ENCODE measurements around the gene ABCA1.

ABCA1 gene

DNA sequence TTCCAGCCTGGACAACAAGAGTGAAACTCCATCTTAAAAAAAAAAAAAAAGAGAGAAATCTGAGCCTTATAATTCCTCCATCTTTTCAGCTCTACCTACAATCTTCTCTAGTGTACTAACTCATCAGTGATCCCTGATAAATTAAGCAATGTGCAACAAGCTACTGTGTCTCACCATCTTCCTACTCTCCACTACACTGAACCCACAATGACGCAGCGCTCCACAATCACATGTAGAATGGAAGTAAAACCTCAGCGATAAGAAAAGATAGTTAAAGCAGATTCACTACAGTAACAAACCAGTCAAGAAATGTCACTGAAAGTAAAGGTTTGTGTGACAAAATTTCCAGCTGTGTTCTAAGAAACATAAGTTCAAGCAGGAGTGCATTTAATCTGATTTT is 13.5 kb downstream of the ABCA1 start:
- Histone ChIP-seq H3K9ac (ENCODE audit: low read depth, low read length) (no peak overlapping the region), H3K27me3 (ENCODE audit: control insufficient read depth, insufficient read depth, low read length) (no peaks in the 10 kb centered on the region), H3K9me3 (ENCODE audit: control insufficient read depth, insufficient read depth, low read length) (no peaks in the 10 kb centered on the region), H3K4me3 (ENCODE audit: low read depth, low read length) (no peak overlapping the region), H3K36me3 (ENCODE audit: control insufficient read depth, insufficient read depth, low read length) (no peaks in the 10 kb centered on the region), H3K4me1 (ENCODE audit: control insufficient read depth, insufficient read depth, low read length) (peaks cover 7% of the 10 kb centered on the region)

DNA sequence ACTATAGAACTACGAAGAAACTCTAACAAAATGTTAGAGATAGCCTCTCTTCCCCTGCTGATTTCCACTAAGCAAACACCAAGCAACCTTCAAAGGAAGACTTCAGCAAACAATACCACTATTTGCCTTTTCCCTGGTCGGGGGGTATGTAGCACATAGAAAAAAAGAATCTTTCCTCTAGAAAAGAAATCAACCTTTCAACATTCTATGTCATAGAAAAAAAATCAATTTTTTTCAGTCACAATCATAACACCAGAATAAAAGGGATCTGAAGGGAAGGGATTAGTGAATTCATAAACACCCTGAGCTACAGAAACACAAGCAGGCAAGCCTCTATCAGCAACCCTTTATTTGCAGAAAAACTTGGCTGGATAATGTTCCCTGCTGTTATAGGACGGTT is 15.3 kb downstream of the ABCA1 start:
- H3K4me3 ChIP-seq (ENCODE audit: low read depth, low read length), result no peak overlapping the region
- no peaks in the 10 kb centered on the region for H3K27me3 ChIP-seq (ENCODE audit: control insufficient read depth, insufficient read depth, low read length)
- no peaks in the 10 kb centered on the region for H3K36me3 ChIP-seq (ENCODE audit: control insufficient read depth, insufficient read depth, low read length)
- no peaks in the 10 kb centered on the region for H3K9me3 ChIP-seq (ENCODE audit: control insufficient read depth, insufficient read depth, low read length)
- H3K9ac ChIP-seq (ENCODE audit: low read depth, low read length), result no peak overlapping the region
- H3K4me1 ChIP-seq (ENCODE audit: control insufficient read depth, insufficient read depth, low read length), result peaks cover 7% of the 10 kb centered on the region

DNA sequence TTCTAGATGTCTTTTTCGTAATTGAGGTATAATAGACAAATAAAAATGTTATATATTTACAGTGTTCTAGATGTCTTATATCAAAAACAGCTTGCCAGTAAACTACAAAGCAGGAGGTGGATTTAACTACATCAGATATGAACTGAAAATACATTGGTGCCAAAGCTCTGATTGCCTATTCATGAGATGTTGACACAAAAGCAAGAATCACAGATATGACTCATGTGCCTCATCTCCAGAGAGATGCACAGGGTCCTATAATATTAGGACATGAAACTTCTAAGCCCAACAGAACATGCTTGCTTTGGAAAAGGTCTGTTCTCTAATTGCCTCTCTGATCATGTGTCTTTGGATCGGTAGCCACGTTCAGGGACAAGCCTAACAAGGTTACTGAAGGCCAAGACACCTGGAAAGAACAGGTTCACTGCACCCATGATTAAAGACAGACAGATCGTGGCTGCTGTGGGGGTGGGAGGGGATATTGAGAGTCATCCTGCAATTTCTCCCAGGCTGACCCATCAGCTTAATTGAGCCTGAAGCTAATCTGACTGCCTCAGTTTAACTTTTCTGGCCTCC is 16.8 kb downstream of the ABCA1 start:
- no peaks in the 10 kb centered on the region for H3K9me3 ChIP-seq (ENCODE audit: control insufficient read depth, insufficient read depth, low read length)
- peaks cover 7% of the 10 kb centered on the region for H3K4me1 ChIP-seq (ENCODE audit: control insufficient read depth, insufficient read depth, low read length)
- H3K9ac ChIP-seq (ENCODE audit: low read depth, low read length), result no peak overlapping the region
- H3K4me3 ChIP-seq (ENCODE audit: low read depth, low read length), result no peak overlapping the region
- H3K27me3 ChIP-seq (ENCODE audit: control insufficient read depth, insufficient read depth, low read length), result no peaks in the 10 kb centered on the region
- H3K36me3 ChIP-seq (ENCODE audit: control insufficient read depth, insufficient read depth, low read length), result no peaks in the 10 kb centered on the region

DNA sequence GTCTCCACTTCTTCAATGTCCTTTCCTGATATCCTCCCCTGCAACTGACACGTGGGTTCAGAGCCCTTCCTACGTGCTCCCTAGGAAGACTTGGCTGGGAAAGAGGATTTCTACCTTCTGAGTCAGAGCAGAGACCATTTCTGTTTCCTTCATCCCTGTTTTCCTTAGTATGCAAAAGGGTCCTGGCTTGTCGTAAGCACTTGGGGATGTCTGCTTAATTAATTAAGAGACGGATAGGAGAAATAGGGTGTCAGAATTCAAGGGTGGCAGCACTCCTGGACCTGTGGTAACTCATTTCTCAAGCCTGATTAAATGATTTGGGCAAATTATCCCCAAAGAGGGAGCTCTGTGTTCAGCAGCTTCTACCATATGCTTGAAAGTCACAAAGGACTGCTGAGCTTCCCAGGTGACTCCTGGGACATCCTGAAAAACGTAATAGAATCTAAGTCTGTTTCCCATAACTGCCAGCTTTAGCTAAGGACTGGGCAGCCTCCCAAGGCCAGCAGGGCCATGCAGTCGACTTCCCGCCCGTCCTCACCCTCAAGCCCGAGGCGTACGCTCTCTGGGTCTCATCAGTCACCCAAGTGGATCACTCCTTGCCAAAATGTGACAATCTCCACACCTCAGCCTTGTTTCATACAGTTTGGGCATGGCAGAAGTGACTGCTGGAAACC is 20.5 kb downstream of the ABCA1 start:
- Histone ChIP-seq H3K4me3 (ENCODE audit: low read depth, low read length) (no peak overlapping the region), H3K27me3 (ENCODE audit: control insufficient read depth, insufficient read depth, low read length) (no peaks in the 10 kb centered on the region), H3K36me3 (ENCODE audit: control insufficient read depth, insufficient read depth, low read length) (no peaks in the 10 kb centered on the region), H3K4me1 (ENCODE audit: control insufficient read depth, insufficient read depth, low read length) (no peaks in the 10 kb centered on the region), H3K9me3 (ENCODE audit: control insufficient read depth, insufficient read depth, low read length) (no peaks in the 10 kb centered on the region), H3K9ac (ENCODE audit: low read depth, low read length) (no peak overlapping the region)

DNA sequence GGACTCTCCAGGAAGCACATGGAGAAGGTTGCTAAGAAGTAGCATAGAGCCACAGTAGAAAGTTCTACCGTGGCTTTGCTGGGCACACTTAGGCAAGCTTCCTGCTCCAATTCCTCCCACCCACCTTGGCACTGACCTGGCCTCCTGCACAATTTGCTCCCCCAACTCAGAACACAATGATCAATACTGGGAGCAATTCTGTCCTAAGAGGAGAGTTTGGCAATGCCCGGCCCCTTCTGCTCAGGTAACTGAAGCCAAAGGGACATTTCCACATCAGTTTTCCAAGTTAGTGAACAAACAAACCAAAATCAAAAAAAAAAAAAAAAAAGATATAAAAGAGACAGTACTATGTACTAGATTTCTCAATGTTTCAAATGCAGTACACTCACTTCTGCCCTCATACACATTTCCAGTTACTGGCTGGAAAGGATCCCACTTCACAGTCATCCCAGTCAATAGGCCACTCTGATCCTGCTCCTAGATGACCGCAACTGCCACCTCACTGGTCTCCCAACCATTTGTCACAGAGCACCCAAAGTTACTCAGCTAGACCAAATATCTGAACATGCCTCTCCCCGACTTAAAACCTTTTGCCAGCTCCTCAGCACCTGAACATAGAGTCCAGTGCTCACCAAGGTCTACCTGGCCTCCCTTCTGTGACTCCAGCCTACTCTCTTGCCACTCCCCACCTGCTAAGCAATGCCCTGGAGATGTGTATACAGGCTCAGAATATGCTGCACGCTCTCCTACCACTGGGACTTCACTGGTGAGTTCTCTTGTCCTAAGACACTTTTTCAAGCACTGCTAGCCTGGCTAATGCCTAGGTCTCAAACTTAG is 21.3 kb downstream of the ABCA1 start:
- Histone ChIP-seq H3K4me1 (ENCODE audit: control insufficient read depth, insufficient read depth, low read length) (no peaks in the 10 kb centered on the region), H3K9me3 (ENCODE audit: control insufficient read depth, insufficient read depth, low read length) (no peaks in the 10 kb centered on the region), H3K27me3 (ENCODE audit: control insufficient read depth, insufficient read depth, low read length) (no peaks in the 10 kb centered on the region), H3K4me3 (ENCODE audit: low read depth, low read length) (no peak overlapping the region), H3K36me3 (ENCODE audit: control insufficient read depth, insufficient read depth, low read length) (no peaks in the 10 kb centered on the region), H3K9ac (ENCODE audit: low read depth, low read length) (no peak overlapping the region)

DNA sequence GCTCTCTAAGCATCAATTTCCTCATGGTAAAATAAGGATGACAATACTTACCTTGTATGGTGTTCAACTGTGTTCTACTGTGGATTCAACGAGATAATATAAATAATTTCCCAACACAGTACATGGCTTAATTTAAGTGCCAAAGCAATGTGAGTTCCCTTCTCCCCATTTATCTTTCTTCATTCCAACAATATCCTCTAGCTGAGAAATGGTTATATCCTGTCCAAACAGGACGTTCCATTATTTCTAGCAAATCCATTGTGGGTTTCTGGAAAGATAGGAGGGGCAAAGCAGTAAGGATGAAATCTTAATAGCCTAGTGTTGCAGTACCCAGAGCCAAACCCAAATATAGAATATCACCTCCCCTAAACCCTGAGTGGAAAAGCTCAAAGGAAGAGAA is 22.0 kb downstream of the ABCA1 start:
- Histone ChIP-seq H3K36me3 (ENCODE audit: control insufficient read depth, insufficient read depth, low read length) (no peaks in the 10 kb centered on the region), H3K9me3 (ENCODE audit: control insufficient read depth, insufficient read depth, low read length) (no peaks in the 10 kb centered on the region), H3K4me1 (ENCODE audit: control insufficient read depth, insufficient read depth, low read length) (no peaks in the 10 kb centered on the region), H3K4me3 (ENCODE audit: low read depth, low read length) (no peak overlapping the region), H3K9ac (ENCODE audit: low read depth, low read length) (no peak overlapping the region), H3K27me3 (ENCODE audit: control insufficient read depth, insufficient read depth, low read length) (no peaks in the 10 kb centered on the region)

DNA sequence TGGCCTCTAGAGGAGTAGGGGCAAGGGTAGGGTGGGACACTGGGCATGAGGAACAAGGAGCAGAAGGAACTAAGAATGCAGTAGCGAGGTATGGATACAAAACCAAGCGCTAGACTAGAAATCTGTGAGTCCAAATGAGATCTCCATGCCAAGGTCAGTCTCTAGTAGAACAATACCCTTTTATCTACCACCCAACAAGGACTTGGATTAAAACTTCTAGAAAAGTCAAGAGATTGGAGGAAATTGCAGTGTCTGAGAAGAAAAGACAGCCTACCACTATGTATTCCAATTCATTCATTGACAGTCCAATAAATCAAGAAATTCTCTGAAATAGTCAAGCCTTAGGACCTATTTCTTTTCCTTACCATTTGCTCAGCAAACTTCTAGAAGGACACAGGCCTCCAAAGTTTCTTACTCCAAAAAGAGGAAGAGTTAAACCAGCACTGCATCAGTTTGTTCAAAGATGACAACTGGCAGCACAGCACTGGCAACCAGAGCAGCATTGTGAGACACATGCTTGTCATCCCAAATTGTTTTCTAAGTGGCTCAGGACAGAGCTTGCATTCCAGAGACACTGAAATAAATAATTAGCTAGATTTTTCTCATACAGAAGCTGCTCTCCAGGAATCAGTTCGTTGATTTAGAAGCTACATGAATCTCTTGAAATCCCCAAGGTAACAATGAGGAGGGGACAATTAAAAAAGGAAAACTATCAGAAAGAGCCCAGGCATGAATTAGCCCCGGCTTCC is 22.6 kb downstream of the ABCA1 start:
- H3K36me3 ChIP-seq (ENCODE audit: control insufficient read depth, insufficient read depth, low read length), result no peaks in the 10 kb centered on the region
- H3K4me1 ChIP-seq (ENCODE audit: control insufficient read depth, insufficient read depth, low read length), result no peaks in the 10 kb centered on the region
- H3K9me3 ChIP-seq (ENCODE audit: control insufficient read depth, insufficient read depth, low read length), result no peaks in the 10 kb centered on the region
- no peaks in the 10 kb centered on the region for H3K27me3 ChIP-seq (ENCODE audit: control insufficient read depth, insufficient read depth, low read length)
- H3K9ac ChIP-seq (ENCODE audit: low read depth, low read length), result no peak overlapping the region
- no peak overlapping the region for H3K4me3 ChIP-seq (ENCODE audit: low read depth, low read length)

DNA sequence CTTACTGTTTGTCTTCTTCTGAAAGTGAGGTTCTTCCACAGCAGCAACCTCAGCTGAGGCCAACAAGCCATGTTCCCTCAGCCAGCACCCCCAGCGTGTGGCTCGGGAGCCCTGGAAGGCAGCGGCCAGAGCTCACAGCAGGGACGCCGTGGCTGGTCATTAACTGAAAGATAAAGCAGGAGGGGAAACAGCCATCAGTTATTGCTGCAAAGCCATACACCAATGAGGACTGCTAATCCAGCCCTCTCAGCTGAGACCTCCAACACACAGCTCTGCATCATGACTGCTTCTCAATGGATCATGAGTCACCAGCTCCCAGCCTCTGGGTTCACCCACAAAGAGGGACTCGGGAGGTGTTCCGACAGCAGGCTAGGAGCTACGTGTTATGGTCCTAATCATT is 24.3 kb downstream of the ABCA1 start:
- Histone ChIP-seq H3K4me1 (ENCODE audit: control insufficient read depth, insufficient read depth, low read length) (no peaks in the 10 kb centered on the region), H3K36me3 (ENCODE audit: control insufficient read depth, insufficient read depth, low read length) (no peaks in the 10 kb centered on the region), H3K27me3 (ENCODE audit: control insufficient read depth, insufficient read depth, low read length) (no peaks in the 10 kb centered on the region), H3K4me3 (ENCODE audit: low read depth, low read length) (no peak overlapping the region), H3K9me3 (ENCODE audit: control insufficient read depth, insufficient read depth, low read length) (no peaks in the 10 kb centered on the region), H3K9ac (ENCODE audit: low read depth, low read length) (no peak overlapping the region)

DNA sequence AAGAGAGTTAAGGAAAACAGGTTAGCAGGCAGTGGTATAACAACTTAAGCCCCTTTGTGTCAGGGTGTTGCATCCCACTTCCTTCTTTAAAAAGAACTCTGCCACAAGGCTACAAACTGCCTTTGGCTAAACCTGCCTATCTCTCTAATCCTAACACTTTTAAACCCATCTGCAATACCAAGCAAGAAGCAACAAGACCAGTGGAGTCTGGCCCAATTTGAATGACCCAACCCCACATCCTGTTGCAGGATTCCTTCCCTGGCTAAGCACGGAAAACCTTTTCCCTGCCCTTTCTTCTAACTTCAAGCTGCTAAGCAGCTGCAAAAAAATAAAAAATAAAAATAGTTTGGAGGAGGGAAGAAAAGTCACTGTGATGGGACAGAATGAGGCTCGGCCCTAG is 27.1 kb downstream of the ABCA1 start:
- H3K4me1 ChIP-seq (ENCODE audit: control insufficient read depth, insufficient read depth, low read length), result no peaks in the 10 kb centered on the region
- no peaks in the 10 kb centered on the region for H3K9me3 ChIP-seq (ENCODE audit: control insufficient read depth, insufficient read depth, low read length)
- no peak overlapping the region for H3K4me3 ChIP-seq (ENCODE audit: low read depth, low read length)
- H3K36me3 ChIP-seq (ENCODE audit: control insufficient read depth, insufficient read depth, low read length), result no peaks in the 10 kb centered on the region
- no peak overlapping the region for H3K9ac ChIP-seq (ENCODE audit: low read depth, low read length)
- H3K27me3 ChIP-seq (ENCODE audit: control insufficient read depth, insufficient read depth, low read length), result no peaks in the 10 kb centered on the region

DNA sequence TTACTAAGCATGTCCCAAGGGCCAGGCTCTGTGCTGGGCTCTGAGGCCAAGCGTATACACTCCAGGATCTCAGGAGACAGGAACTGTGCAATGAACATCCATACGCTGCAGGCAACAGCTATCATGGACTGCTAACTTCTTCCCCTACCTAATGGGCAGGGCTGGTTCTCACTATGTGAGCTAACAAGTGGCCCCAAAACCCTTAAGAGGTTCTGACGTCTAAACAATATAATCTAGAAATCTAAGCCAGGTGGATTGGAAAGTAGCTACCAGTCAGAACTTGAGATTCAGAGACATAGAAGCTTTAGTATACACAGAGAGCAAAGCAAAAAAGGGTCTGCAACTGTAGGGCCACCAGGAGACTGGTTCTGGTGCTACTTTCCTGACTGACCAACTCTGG is 27.6 kb downstream of the ABCA1 start:
- Histone ChIP-seq H3K36me3 (ENCODE audit: control insufficient read depth, insufficient read depth, low read length) (no peaks in the 10 kb centered on the region), H3K4me3 (ENCODE audit: low read depth, low read length) (no peak overlapping the region), H3K9ac (ENCODE audit: low read depth, low read length) (no peak overlapping the region), H3K4me1 (ENCODE audit: control insufficient read depth, insufficient read depth, low read length) (no peaks in the 10 kb centered on the region), H3K27me3 (ENCODE audit: control insufficient read depth, insufficient read depth, low read length) (no peaks in the 10 kb centered on the region), H3K9me3 (ENCODE audit: control insufficient read depth, insufficient read depth, low read length) (no peaks in the 10 kb centered on the region)

DNA sequence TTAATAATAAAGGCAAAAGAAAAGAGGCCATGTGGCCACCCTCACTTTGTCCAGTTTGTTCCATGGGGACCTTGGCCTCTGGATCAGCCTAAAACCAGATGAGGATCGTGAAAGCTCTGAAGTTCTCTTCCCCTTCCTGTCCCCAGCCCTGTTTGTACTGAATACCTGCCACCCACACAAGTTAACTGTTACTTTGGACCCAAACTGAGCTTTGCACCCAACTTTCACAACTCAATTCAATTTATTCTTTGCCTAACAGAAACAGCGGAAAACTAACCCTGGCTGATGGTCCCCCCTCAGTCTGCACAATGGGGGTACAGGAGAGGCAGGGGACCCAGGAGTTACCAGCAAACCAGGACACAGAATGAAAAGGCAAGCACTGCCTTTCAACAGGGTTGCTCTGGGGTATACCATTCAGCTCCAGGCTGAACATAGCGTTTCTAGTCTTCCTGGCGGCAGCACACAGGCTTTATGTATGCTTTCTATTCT is 28.2 kb downstream of the ABCA1 start:
- Histone ChIP-seq H3K9ac (ENCODE audit: low read depth, low read length) (no peak overlapping the region), H3K36me3 (ENCODE audit: control insufficient read depth, insufficient read depth, low read length) (no peaks in the 10 kb centered on the region), H3K4me3 (ENCODE audit: low read depth, low read length) (no peak overlapping the region), H3K9me3 (ENCODE audit: control insufficient read depth, insufficient read depth, low read length) (no peaks in the 10 kb centered on the region), H3K4me1 (ENCODE audit: control insufficient read depth, insufficient read depth, low read length) (no peaks in the 10 kb centered on the region), H3K27me3 (ENCODE audit: control insufficient read depth, insufficient read depth, low read length) (no peaks in the 10 kb centered on the region)

All from iPS-15b (cell line).